NB4 (cell line): ENCODE measurements around the gene MAML2.
"Not testable (repeated sequence)": the region's sequence is repeated elsewhere in the genome, so short reads cannot be mapped to it uniquely, and the experiment has no call there.

Experiments
- DNase-seq: peaks from one replicate; pipeline ENCODE4 v3.0.0; 2010; ENCODE audit warnings: low read depth
- H3K4me3 ChIP-seq: one replicate; pipeline ENCODE4 v1.5.1; 2011; ENCODE audit warnings: mild to moderate bottlenecking, low read depth, low read length, moderate library complexity
- MAX ChIP-seq: IDR thresholded peaks from 2 replicates; pipeline ENCODE4 v1.6.1; 2011; ENCODE audit warnings: low read depth, low read length
- MYC ChIP-seq: IDR thresholded peaks from 2 replicates; pipeline ENCODE4 v1.6.1; 2011; ENCODE audit warnings: low read depth, low read length
- POLR2A ChIP-seq: IDR thresholded peaks from 2 replicates; pipeline ENCODE4 v1.6.1; 2011; ENCODE audit warnings: mild to moderate bottlenecking; ENCODE audit not compliant: insufficient read length; ENCODE audit errors: extremely low read depth
- TF ChIP-seq, protein P1 (sequence below): IDR thresholded peaks from one replicate; pipeline ENCODE4 v1.5.1; 2012; ENCODE audit warnings: low read depth, low read length

The MAML2 gene

GRCh38 chr11:96293109-96293508 lies 49.9 kb downstream of the MAML2 start:
- DNase-seq = no peak
- no peak overlapping the region for H3K4me3 ChIP-seq
- TF ChIP-seq, protein P1, sequence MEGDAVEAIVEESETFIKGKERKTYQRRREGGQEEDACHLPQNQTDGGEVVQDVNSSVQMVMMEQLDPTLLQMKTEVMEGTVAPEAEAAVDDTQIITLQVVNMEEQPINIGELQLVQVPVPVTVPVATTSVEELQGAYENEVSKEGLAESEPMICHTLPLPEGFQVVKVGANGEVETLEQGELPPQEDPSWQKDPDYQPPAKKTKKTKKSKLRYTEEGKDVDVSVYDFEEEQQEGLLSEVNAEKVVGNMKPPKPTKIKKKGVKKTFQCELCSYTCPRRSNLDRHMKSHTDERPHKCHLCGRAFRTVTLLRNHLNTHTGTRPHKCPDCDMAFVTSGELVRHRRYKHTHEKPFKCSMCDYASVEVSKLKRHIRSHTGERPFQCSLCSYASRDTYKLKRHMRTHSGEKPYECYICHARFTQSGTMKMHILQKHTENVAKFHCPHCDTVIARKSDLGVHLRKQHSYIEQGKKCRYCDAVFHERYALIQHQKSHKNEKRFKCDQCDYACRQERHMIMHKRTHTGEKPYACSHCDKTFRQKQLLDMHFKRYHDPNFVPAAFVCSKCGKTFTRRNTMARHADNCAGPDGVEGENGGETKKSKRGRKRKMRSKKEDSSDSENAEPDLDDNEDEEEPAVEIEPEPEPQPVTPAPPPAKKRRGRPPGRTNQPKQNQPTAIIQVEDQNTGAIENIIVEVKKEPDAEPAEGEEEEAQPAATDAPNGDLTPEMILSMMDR = no peak
- TF ChIP-seq POLR2A = no peak
- no peak for TF ChIP-seq MYC
- no peak for TF ChIP-seq MAX

DNA sequence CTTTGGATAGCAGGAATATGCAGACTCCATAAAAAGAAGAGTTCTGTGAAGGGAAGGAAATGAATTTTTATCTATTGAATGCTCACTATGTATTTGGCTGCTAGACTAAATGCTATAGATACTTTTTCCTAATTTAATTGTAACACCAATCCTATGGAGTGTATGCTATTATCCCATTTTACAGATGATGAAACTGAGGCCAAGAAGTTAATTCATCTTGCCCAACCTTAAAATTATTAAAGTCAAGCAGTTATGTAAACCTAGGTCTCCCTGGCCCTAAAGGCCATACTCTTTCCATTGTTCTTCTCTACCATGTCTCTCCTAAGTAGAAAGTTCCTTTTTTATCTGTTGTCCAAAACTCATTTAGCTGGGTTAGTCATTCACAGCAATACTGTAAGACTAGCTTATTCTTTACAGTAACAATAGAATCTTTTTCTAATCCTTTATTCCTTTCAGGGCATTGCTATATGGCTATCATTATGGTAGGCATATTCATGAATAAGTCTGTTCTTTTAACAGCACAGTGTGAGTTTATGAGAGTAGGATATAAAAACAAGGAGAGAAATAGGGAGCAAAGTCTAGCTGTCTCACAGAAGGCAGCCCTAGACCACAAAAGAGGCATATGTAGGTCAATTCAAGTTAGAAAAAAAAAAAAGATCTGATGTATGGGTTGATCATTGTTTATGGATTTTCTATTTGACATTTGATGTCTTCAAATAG lies 50.5 kb downstream of the MAML2 start:
- TF ChIP-seq, protein P1 = no peak
- TF ChIP-seq MAX (no peak), POLR2A (no peak), MYC (no peak)
- no peak overlapping the region for H3K4me3 ChIP-seq
- DNase-seq = no peak

DNA sequence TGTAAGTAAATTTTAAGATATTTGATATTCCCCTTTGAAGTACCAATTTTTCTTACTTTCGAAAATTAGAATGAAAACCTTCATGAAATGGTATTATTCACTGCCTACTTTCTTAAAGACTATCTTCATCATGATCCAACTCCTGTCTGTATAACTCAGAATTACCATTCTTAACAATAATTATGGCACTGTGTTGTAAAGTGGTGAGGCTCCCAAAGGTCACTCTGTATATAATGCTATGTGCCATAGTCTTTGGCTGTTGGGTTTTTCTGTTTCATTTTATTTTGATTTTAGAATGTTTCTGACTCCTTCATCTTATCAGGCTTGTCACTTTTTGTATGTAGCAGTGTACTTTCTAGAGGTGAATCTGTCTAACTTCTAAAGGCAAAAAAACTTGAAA lies 52.4 kb downstream of the MAML2 start:
- H3K4me3 ChIP-seq = no peak overlapping the region
- TF ChIP-seq POLR2A (no peak), MYC (no peak), MAX (no peak)
- TF ChIP-seq, protein P1 = no peak
- no peak for DNase-seq

GRCh38 chr11:96290031-96290430 lies 53.0 kb downstream of the MAML2 start:
- H3K4me3 ChIP-seq = no peak overlapping the region
- no peak for DNase-seq
- TF ChIP-seq MAX (no peak), MYC (no peak), POLR2A (no peak)
- TF ChIP-seq, protein P1 = no peak

DNA sequence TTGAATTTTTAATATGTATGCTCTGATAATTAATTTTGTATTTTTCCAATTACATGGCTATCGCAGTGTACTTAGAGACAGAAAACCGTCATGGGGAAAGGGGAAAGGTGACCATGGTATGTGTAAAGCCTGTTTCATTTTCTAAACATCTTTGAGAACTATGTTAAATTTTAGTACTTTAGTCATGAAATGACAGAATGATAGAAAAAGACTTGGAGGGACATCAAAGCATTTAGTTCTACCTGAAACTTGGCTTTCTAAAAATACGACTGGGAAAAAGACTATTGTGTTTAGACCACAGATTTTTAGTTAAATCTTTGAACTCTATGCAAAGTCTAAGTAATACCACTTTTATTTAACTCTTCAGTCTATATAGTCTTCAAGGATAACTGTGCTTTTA lies 54.1 kb downstream of the MAML2 start:
- TF ChIP-seq MAX = no peak
- no peak for DNase-seq

GRCh38 chr11:96287822-96288439 lies 55.1 kb downstream of the MAML2 start:
- H3K4me3 ChIP-seq = no peak overlapping the region
- TF ChIP-seq MAX (no peak), MYC (no peak), POLR2A (no peak)
- TF ChIP-seq, protein P1 = no peak
- DNase-seq = no peak

More for the DNA sequence above, 54.1 kb downstream of the MAML2 start:
- no peak overlapping the region for H3K4me3 ChIP-seq

DNA sequence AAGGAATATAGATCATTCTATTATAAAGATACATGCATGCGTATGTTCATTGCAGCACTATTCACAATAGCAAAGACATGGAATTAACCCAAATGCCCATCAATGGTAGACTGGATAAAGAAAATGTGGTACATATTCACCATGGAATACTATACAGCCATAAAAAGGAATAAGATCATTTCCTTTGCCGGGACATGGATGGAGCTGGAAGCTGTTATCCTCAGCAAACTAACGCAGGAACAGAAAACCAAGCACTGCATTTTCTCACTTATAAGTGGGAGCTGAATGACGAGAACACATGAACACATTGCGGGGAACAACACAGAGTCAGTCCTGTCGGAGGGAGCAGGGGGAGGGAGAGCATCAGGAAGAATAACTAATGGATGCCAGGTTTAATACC lies 57.0 kb downstream of the MAML2 start:
- not testable (repeated sequence) for DNase-seq, H3K4me3 ChIP-seq
